ENCODE measurements around the gene CDH15.

GRCh38 chr16:89216315-89217137 lies 45.0 kb downstream of the CDH15 start:
- TF ChIP-seq POLR2AphosphoS5 (IDR thresholded peaks at IDR 0.05; ENCODE audit: low read depth, low read length): no peak
- no peak for TF ChIP-seq POLR2A (IDR thresholded peaks at IDR 0.05; ENCODE audit: low read depth, low read length)

Data from GM12892 (cell line).